Measurements from ENCODE around the gene GPC1. TPM values are rescaled to one million over a fixed set of nuclear protein-coding genes. Genes with fewer than 3 reads are reported as not detected.

GPC1 gene
- total and polyA plus RNA-seq, 2 donors (not counting 1 experiment from before 2014, with no cell fraction given), result 1.2 to 3.3 TPM

DNA sequence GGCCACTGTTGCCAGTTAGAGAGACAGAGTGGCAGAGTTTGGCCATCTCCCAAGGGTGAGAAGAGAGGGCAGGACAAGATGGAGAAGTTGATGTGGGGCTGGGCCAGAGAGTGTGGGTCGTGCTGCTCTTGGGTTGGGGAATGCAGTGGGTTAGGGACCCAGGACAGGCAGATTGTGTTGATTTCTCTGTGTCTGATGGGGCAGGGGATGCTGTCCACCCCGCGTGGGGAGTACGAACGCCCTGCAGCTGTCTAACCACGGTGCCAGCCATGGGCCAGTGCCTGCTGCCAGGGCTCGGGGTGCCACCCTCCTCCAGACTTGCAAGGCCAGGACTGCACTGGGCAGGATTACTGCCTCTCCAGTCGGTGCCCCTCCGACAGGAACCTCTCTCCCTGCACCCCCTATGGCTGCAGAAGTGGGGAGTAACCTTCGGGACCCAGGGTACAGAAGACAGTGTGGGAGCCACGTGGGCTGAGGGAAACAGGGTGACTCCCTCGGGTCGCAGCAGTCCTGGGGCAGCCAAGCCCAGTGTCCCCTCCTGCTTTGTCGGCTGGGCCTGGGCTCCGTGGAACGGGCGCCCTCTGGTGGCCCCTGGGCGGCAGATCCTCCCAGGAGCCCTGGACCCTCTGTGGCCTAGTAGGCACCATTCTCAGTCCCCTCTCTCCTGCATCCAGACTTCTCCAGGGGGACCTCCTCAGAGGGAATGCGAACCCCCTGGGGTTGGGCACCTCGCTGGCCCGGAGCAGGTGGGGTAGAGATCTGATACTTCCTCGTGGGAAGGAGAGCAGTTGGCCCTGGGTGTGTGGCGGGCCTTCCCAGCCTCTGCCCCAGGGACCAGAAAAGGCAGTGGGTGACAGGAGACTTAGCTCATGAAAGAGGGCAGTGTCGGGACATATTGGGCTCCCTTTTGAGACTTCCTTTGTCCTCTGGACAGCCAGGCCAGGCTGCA, 2.7 kb downstream of the GPC1 start:
- WGBS (ENCODE audit: insufficient coverage), result 30% methylated on average over 24 of the region's 24 CpGs
- Mint-ChIP-seq H3K4me1 (peaks cover 10% of the 10 kb centered on the region), H3K9me3 (ENCODE audit: insufficient read depth) (no peaks in the 10 kb centered on the region), H3K27me3 (peaks cover 10% of the 10 kb centered on the region), H3K4me3 (peak overlapping the region; percentile 44), H3K27ac (no peak overlapping the region)
- Histone ChIP-seq H3K9me3 (ENCODE audit: control extremely low read depth in 1 of 3, control insufficient read depth in 2 of 3, insufficient read depth in 1 of 3, low read length in 2 of 3) (peaks cover 0 to 17% (median 0%) of the 10 kb centered on the region in 3 donors), H3K4me3 (ENCODE audit: control extremely low read depth in 1 of 5, extremely low read depth in 1 of 5, insufficient read depth in 1 of 5, low read depth in 2 of 5, low read length in 4 of 5) (no peak overlapping the region), H3K79me2 (ENCODE audit: control insufficient read depth, insufficient read depth, low read length) (no peaks in the 10 kb centered on the region), H3K4me2 (replicated peaks; ENCODE audit: low read depth, low read length, poor library complexity, severe bottlenecking) (peak overlapping the region; percentile 31), H3K27me3 (replicated peaks in 1 of 4; ENCODE audit: control extremely low read depth in 1 of 4, control insufficient read depth in 3 of 4, insufficient read depth in 4 of 4, low read length in 3 of 4) (peaks cover 0 to 51% (median 13%) of the 10 kb centered on the region in 4 experiments), H3K4me1 (ENCODE audit: control insufficient read depth in 2 of 2, insufficient read depth in 2 of 2, low read length in 2 of 2) (peaks cover 24 to 27% of the 10 kb centered on the region in 2 donors), H3K27ac (ENCODE audit: low read length in 2 of 2) (no peak overlapping the region), H3K9ac (ENCODE audit: low read length) (no peak overlapping the region), H4K20me1 (ENCODE audit: control insufficient read depth, insufficient read depth, low read length, poor library complexity, severe bottlenecking) (peaks cover 15% of the 10 kb centered on the region), H2AFZ (ENCODE audit: insufficient read depth, low read depth, low read length, poor library complexity, severe bottlenecking) (no peak overlapping the region), H3K36me3 (replicated peaks in 1 of 2; ENCODE audit: control extremely low read depth in 1 of 2, control insufficient read depth in 1 of 2, extremely low read depth in 1 of 2, insufficient read depth in 2 of 2, low read length in 1 of 2) (no peaks in the 10 kb centered on the region)
- ChIA-PET CTCF (interaction anchor here (0.8 to 1.4 kb wide), 2 partner anchors 288 to 377 kb away, joined by 4 read pairs; no protein-coding TSS in a partner anchor), POLR2A (no interaction called here)
- ATAC-seq (ENCODE audit: low read depth), result no peak
- TF ChIP-seq, protein P1, sequence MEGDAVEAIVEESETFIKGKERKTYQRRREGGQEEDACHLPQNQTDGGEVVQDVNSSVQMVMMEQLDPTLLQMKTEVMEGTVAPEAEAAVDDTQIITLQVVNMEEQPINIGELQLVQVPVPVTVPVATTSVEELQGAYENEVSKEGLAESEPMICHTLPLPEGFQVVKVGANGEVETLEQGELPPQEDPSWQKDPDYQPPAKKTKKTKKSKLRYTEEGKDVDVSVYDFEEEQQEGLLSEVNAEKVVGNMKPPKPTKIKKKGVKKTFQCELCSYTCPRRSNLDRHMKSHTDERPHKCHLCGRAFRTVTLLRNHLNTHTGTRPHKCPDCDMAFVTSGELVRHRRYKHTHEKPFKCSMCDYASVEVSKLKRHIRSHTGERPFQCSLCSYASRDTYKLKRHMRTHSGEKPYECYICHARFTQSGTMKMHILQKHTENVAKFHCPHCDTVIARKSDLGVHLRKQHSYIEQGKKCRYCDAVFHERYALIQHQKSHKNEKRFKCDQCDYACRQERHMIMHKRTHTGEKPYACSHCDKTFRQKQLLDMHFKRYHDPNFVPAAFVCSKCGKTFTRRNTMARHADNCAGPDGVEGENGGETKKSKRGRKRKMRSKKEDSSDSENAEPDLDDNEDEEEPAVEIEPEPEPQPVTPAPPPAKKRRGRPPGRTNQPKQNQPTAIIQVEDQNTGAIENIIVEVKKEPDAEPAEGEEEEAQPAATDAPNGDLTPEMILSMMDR (IDR thresholded peaks at IDR 0.05), result peak; percentile 97
- no peak for TF ChIP-seq EZH2 (IDR thresholded peaks at IDR 0.05; ENCODE audit: borderline replicate concordance, insufficient read depth, low read depth, low read length, poor library complexity, severe bottlenecking)
- DNase-seq, result peak; percentile 77
- intact Hi-C loops (cut with micrococcal nuclease), result loop anchor here (5.0 to 10.0 kb wide), 2 partner anchors 301 to 413 kb away; partner anchors contain the start of genes COPS9 and NDUFA10
